Panc1 (cell line): ENCODE results near the gene ABCA1. TPM values are rescaled to one million over a fixed set of nuclear protein-coding genes. Genes with fewer than 3 reads are reported as not detected.

Experiments
- ATAC-seq: fragments of 200-7000 bp; cut with Tn5 transposase; 2 replicates; pipeline ENCODE4 v1.9.1; 2020; ENCODE audit warnings: mild to moderate bottlenecking, moderate library complexity
- BruUV-seq: library from RNA; stranded (reverse); fragments of 400-500 nt; replicated peaks from 2 replicates; lab custom pipeline; 2021; lab: Mats Ljungman, UMichigan
- CTCF ChIA-PET: fragments of 300-600 bp; sonication (Branson Sonifier 250); formaldehyde crosslinking; loops from one replicate; lab custom pipeline; 2022; ENCODE audit warnings: antibody characterized with exemption; lab: Charles Lee
- POLR2A ChIA-PET: fragments of 300-600 bp; sonication (Branson Sonifier 250); formaldehyde crosslinking; loops from one replicate; lab custom pipeline; 2022; ENCODE audit warnings: antibody characterized with exemption; lab: Charles Lee
- DNase-seq: peaks from one replicate; pipeline ENCODE4 v3.0.0-alpha.2; 2010; ENCODE audit warnings: low read depth, low spot score
- H3K27ac ChIP-seq: 2 replicates; pipeline ENCODE4 v1.5.1; 2011; ENCODE audit warnings: mild to moderate bottlenecking, low read length, inconsistent platforms
- H3K27me3 ChIP-seq: fragments of 200-500 bp; sonication (Bioruptor generic); 2 replicates; pipeline ENCODE4 v1.6.0; 2014; ENCODE audit warnings: low read length, inconsistent platforms; ENCODE audit not compliant: control insufficient read depth, insufficient read depth
- H3K36me3 ChIP-seq: fragments of 200-500 bp; sonication (Bioruptor generic); 2 replicates; pipeline ENCODE4 v1.5.1; 2014; ENCODE audit warnings: inconsistent platforms, mild to moderate bottlenecking, low read length, moderate library complexity; ENCODE audit not compliant: control insufficient read depth, insufficient read depth
- H3K4me1 ChIP-seq: 2 replicates; pipeline ENCODE4 v1.5.1; 2011; ENCODE audit warnings: inconsistent platforms, mild to moderate bottlenecking, low read length, moderate library complexity; ENCODE audit not compliant: control insufficient read depth, insufficient read depth
- H3K4me3 ChIP-seq, 2 experiments: 2 replicates each; pipeline ENCODE4 v1.5.1; 2011 to 2012; ENCODE audit warnings: low read depth in 2 of 2, low read length in 2 of 2, mild to moderate bottlenecking in 2 of 2, inconsistent platforms in 1 of 2, moderate library complexity in 1 of 2
- H3K9me3 ChIP-seq: fragments of 200-500 bp; sonication (Bioruptor generic); 2 replicates; pipeline ENCODE4 v1.5.1; 2014; ENCODE audit warnings: low read depth, mild to moderate bottlenecking, inconsistent platforms, low read length, moderate library complexity; ENCODE audit not compliant: control insufficient read depth, insufficient read depth
- CTCF ChIP-seq: fragments of 450-650 bp; IDR thresholded peaks from 2 replicates; pipeline ENCODE4 v1.5.1; 2017; ENCODE audit warnings: mild to moderate bottlenecking
- POLR2AphosphoS5 ChIP-seq: IDR thresholded peaks from 2 replicates; pipeline ENCODE4 v1.6.1; 2012; ENCODE audit warnings: mild to moderate bottlenecking, low read depth, low read length, moderate library complexity
- SIN3A ChIP-seq: IDR thresholded peaks from 2 replicates; pipeline ENCODE4 v1.6.1; 2012; ENCODE audit warnings: low read depth, mild to moderate bottlenecking, low read length, moderate library complexity, borderline replicate concordance; ENCODE audit not compliant: insufficient read depth
- TCF7L2 ChIP-seq: IDR thresholded peaks from 2 replicates; pipeline ENCODE4 v1.6.1; 2011; ENCODE audit warnings: mild to moderate bottlenecking, low read depth, low read length, inconsistent platforms
- in situ Hi-C: cut with HindIII; loops from 2 replicates; pipeline ENCODE4 v1.10.0; 2016; ENCODE audit warnings: low sequenced_read_pairs, low pct_unique_long_range_greater_than_20kb
- intact Hi-C: fragments of 100-400 bp; cut with micrococcal nuclease; formaldehyde crosslinking; loops from one replicate; pipeline ENCODE4 v1.10.0; 2022; ENCODE audit not compliant: unreplicated experiment
- total RNA-seq: library from RNA; stranded (reverse); gene quantifications from one replicate; pipeline ENCODE4 v1.2.1, GENCODE V29; 2021; ENCODE audit not compliant: unreplicated experiment
- TF ChIP-seq, protein P1 (sequence below), 2 experiments: IDR thresholded peaks; 2 replicates each; pipeline ENCODE4 v1.6.1; 2011 to 2012; ENCODE audit warnings: low read depth in 2 of 2, control low read depth in 1 of 2, low read length in 1 of 2, mild to moderate bottlenecking in 1 of 2, moderate library complexity in 1 of 2; ENCODE audit not compliant: insufficient read depth in 1 of 2

Gene ABCA1
- total RNA-seq, 1 experiment from 2014 or later, result 2.6 TPM

GRCh38 chr9:104794070-104794469 lies 133.9 kb downstream of the ABCA1 start:
- Histone ChIP-seq H3K4me1 (no peaks in the 10 kb centered on the region), H3K9me3 (no peaks in the 10 kb centered on the region), H3K4me3 (no peak overlapping the region), H3K27me3 (no peaks in the 10 kb centered on the region), H3K36me3 (no peaks in the 10 kb centered on the region; the same call in 1 of the 2 replicates), H3K27ac (no peak overlapping the region)
- intact Hi-C loops, result no loop called here
- no peak for TF ChIP-seq TCF7L2
- no peak for TF ChIP-seq CTCF
- TF ChIP-seq SIN3A, result no peak
- TF ChIP-seq, protein P1, sequence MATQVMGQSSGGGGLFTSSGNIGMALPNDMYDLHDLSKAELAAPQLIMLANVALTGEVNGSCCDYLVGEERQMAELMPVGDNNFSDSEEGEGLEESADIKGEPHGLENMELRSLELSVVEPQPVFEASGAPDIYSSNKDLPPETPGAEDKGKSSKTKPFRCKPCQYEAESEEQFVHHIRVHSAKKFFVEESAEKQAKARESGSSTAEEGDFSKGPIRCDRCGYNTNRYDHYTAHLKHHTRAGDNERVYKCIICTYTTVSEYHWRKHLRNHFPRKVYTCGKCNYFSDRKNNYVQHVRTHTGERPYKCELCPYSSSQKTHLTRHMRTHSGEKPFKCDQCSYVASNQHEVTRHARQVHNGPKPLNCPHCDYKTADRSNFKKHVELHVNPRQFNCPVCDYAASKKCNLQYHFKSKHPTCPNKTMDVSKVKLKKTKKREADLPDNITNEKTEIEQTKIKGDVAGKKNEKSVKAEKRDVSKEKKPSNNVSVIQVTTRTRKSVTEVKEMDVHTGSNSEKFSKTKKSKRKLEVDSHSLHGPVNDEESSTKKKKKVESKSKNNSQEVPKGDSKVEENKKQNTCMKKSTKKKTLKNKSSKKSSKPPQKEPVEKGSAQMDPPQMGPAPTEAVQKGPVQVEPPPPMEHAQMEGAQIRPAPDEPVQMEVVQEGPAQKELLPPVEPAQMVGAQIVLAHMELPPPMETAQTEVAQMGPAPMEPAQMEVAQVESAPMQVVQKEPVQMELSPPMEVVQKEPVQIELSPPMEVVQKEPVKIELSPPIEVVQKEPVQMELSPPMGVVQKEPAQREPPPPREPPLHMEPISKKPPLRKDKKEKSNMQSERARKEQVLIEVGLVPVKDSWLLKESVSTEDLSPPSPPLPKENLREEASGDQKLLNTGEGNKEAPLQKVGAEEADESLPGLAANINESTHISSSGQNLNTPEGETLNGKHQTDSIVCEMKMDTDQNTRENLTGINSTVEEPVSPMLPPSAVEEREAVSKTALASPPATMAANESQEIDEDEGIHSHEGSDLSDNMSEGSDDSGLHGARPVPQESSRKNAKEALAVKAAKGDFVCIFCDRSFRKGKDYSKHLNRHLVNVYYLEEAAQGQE (IDR thresholded peaks at IDR 0.05; ENCODE audit: insufficient read depth in 1 of 2, low read depth in 2 of 2, low read length in 1 of 2), result no peak
- no peak for TF ChIP-seq POLR2AphosphoS5
- CTCF ChIA-PET, result no interaction called here
- in situ Hi-C loops, result no loop called here
- POLR2A ChIA-PET, result no interaction called here
- ATAC-seq, result no peak
- DNase-seq, result no peak
- BruUV-seq, result no TSS peak

DNA sequence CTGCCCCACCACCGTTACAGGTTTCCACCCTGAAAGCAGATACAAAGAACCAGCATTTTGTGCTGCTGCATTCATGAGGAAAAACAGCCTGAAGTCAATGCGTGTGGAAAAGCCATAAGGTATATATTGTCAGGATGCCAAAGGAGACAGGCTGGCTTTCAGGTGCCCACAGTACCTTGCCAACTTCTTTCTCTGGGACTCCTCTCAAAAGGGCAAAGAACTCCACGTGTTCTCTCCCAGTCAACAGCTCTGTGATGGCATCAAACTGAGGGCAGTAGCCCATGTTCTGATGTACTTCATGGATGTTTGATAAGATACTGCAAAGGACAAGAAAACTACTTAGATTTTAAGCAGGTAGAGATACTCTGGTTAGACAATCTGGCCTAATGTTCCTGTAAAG lies 139.7 kb downstream of the ABCA1 start:
- in situ Hi-C loops, result no loop called here
- Histone ChIP-seq H3K27ac (no peak overlapping the region), H3K9me3 (no peaks in the 10 kb centered on the region), H3K4me1 (no peaks in the 10 kb centered on the region), H3K27me3 (no peaks in the 10 kb centered on the region), H3K4me3 (no peak overlapping the region), H3K36me3 (no peaks in the 10 kb centered on the region; the same call in 1 of the 2 replicates)
- TF ChIP-seq TCF7L2 (no peak), CTCF (no peak), POLR2AphosphoS5 (no peak)
- TF ChIP-seq, protein P1 (IDR thresholded peaks at IDR 0.05; ENCODE audit: insufficient read depth in 1 of 2, low read depth in 2 of 2, low read length in 1 of 2), result no peak
- ChIA-PET POLR2A (no interaction called here), CTCF (no interaction called here)
- DNase-seq (no peak), ATAC-seq (no peak)
- BruUV-seq, result no TSS peak
- intact Hi-C loops, result no loop called here
